ENCODE data around the gene DUSP5. TPM values are rescaled to one million over a fixed set of nuclear protein-coding genes. Genes with fewer than 3 reads are reported as not detected.

The DUSP5 gene
- total RNA-seq, 1 experiment from 2014 or later = 137 TPM

DNA sequence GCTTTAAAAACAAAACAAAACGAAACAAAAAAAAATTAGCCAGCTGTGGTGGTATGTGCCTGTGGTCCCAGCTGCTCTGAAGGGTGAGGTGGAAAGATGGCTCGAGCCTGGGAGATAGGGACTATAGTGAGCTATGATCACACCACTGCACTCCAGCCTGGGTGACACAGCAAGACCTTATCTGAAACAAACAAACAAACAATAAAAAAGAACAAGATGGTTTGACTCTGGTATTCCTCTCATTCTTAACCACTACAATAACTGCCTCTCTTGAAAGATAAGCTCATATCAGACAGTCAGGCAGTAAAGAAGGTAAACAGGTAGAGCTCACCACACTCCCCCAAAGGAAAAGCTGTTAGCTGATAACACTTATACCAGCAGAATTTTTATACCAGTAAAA is 14.1 kb upstream of the DUSP5 start:
- no peaks in the 10 kb centered on the region for H3K9me3 ChIP-seq (ENCODE audit: control insufficient read depth in 1 of 2, insufficient read depth in 1 of 2, low read depth in 1 of 2, low read length in 2 of 2)
- peaks cover 17 to 40% of the 10 kb centered on the region in 2 experiments for H3K4me1 ChIP-seq (ENCODE audit: control insufficient read depth in 1 of 2, insufficient read depth in 2 of 2, low read length in 2 of 2)
- H3K4me3 ChIP-seq (replicated peaks in 1 of 2; ENCODE audit: low read depth in 1 of 2, low read length in 2 of 2) = no peak overlapping the region
- ChIA-PET CTCF (interaction anchor here (1.0 kb wide), 1 partner anchor 11 kb away, joined by 3 read pairs; no protein-coding TSS in a partner anchor), RAD21 (ENCODE audit: low non-redundant PET in 1 of 2, low total read pairs in 2 of 2, uncharacterized antibody in 2 of 2, unreplicated experiment in 2 of 2) (no interaction called here), POLR2A (interaction anchor here (0.7 to 1.8 kb wide), 5 partner anchors 12 to 85 kb away, joined by 3 to 5 read pairs (median 4); no protein-coding TSS in a partner anchor)
- TF ChIP-seq ZNF274 (IDR thresholded peaks at IDR 0.05; ENCODE audit: low read depth, low read length) (no peak), EGR1 (IDR thresholded peaks at IDR 0.05; ENCODE audit: low read depth) (no peak), SRF (IDR thresholded peaks at IDR 0.05; ENCODE audit: low read depth) (no peak), POLR2A (IDR thresholded peaks at IDR 0.05; ENCODE audit: borderline replicate concordance, extremely low read depth, insufficient read depth, insufficient read length) (no peak)
- TF ChIP-seq, protein P1, sequence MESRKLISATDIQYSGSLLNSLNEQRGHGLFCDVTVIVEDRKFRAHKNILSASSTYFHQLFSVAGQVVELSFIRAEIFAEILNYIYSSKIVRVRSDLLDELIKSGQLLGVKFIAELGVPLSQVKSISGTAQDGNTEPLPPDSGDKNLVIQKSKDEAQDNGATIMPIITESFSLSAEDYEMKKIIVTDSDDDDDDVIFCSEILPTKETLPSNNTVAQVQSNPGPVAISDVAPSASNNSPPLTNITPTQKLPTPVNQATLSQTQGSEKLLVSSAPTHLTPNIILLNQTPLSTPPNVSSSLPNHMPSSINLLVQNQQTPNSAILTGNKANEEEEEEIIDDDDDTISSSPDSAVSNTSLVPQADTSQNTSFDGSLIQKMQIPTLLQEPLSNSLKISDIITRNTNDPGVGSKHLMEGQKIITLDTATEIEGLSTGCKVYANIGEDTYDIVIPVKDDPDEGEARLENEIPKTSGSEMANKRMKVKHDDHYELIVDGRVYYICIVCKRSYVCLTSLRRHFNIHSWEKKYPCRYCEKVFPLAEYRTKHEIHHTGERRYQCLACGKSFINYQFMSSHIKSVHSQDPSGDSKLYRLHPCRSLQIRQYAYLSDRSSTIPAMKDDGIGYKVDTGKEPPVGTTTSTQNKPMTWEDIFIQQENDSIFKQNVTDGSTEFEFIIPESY (IDR thresholded peaks at IDR 0.05; ENCODE audit: extremely low read depth, insufficient replicate concordance, low read length) = no peak
- TF ChIP-seq, protein P2, sequence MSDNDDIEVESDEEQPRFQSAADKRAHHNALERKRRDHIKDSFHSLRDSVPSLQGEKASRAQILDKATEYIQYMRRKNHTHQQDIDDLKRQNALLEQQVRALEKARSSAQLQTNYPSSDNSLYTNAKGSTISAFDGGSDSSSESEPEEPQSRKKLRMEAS (IDR thresholded peaks at IDR 0.05) = no peak
- no peak overlapping the region for H2AFZ ChIP-seq (ENCODE audit: low read depth, low read length, poor library complexity, severe bottlenecking)
- intact Hi-C loops (cut with micrococcal nuclease) = no loop called here
- no peak for DNase-seq (ENCODE audit: low read depth, low spot score)
- no TSS peak for BruUV-seq (replicated peaks)
- H3K36me3 ChIP-seq (ENCODE audit: control insufficient read depth in 1 of 2, insufficient read depth in 2 of 2, low read length in 2 of 2) = no peaks in the 10 kb centered on the region
- no peak for ATAC-seq
- no peaks in the 10 kb centered on the region for H3K27me3 ChIP-seq (ENCODE audit: insufficient read depth, low read length)
- H3K4me2 ChIP-seq (ENCODE audit: low read length) = no peak overlapping the region
- no peaks in the 10 kb centered on the region for H3K9me2 ChIP-seq (ENCODE audit: insufficient read depth)
- no peaks in the 10 kb centered on the region for H3K79me2 ChIP-seq (ENCODE audit: insufficient read depth, low read length)
- H3K27ac ChIP-seq (ENCODE audit: low read depth, low read length) = no peak overlapping the region
- H3K9ac ChIP-seq (ENCODE audit: low read length) = no peak overlapping the region
- H4K20me1 ChIP-seq (ENCODE audit: insufficient read depth) = no peaks in the 10 kb centered on the region

DNA sequence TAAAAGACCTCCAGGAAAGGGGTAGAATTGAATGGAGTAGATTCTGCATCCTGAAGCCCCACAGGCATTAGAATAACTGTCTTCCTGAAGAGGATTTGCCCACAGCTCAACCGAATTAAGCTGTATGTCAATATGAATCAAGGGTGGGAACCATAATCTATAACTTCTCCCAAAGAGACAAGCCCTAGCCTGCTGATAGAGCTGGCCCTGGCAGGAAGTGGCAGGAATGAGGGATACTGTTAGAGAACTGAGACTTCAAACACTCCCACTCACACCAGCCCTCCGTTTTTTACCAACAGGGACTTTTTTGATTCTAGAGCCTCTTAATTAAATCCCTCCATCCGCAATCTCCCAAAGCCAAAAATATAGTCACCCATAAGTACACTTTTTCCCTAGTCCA is 12.2 kb upstream of the DUSP5 start:
- H3K4me1 ChIP-seq (ENCODE audit: control insufficient read depth in 1 of 2, insufficient read depth in 2 of 2, low read length in 2 of 2) = peaks cover 13 to 37% of the 10 kb centered on the region in 2 experiments
- CTCF ChIA-PET = no interaction called here
- H3K9me2 ChIP-seq (ENCODE audit: insufficient read depth) = no peaks in the 10 kb centered on the region
- H3K27me3 ChIP-seq (ENCODE audit: insufficient read depth, low read length) = no peaks in the 10 kb centered on the region
- RAD21 ChIA-PET (ENCODE audit: low non-redundant PET in 1 of 2, low total read pairs in 2 of 2, uncharacterized antibody in 2 of 2, unreplicated experiment in 2 of 2) = no interaction called here
- no peak overlapping the region for H3K27ac ChIP-seq (ENCODE audit: low read depth, low read length)
- H3K79me2 ChIP-seq (ENCODE audit: insufficient read depth, low read length) = no peaks in the 10 kb centered on the region
- no peaks in the 10 kb centered on the region for H3K9me3 ChIP-seq (ENCODE audit: control insufficient read depth in 1 of 2, insufficient read depth in 1 of 2, low read depth in 1 of 2, low read length in 2 of 2)
- H3K4me2 ChIP-seq (ENCODE audit: low read length) = no peak overlapping the region
- no peak overlapping the region for H3K9ac ChIP-seq (ENCODE audit: low read length)
- H2AFZ ChIP-seq (ENCODE audit: low read depth, low read length, poor library complexity, severe bottlenecking) = no peak overlapping the region
- DNase-seq (ENCODE audit: low read depth, low spot score) = no peak
- H3K4me3 ChIP-seq (replicated peaks in 1 of 2; ENCODE audit: low read depth in 1 of 2, low read length in 2 of 2) = no peak overlapping the region
- ATAC-seq = no peak
- no TSS peak for BruUV-seq (replicated peaks)
- POLR2A ChIA-PET = interaction anchor here (0.7 to 3.2 kb wide), 5 partner anchors 11 to 1194 kb away, joined by 3 to 9 read pairs (median 3); no protein-coding TSS in a partner anchor
- intact Hi-C loops (cut with micrococcal nuclease) = no loop called here
- H3K36me3 ChIP-seq (ENCODE audit: control insufficient read depth in 1 of 2, insufficient read depth in 2 of 2, low read length in 2 of 2) = no peaks in the 10 kb centered on the region
- H4K20me1 ChIP-seq (ENCODE audit: insufficient read depth) = no peaks in the 10 kb centered on the region
- TF ChIP-seq TCF7L2 (IDR thresholded peaks at IDR 0.05; ENCODE audit: borderline replicate concordance, extremely low read depth, insufficient read depth, insufficient read length) (no peak), CEBPB (IDR thresholded peaks at IDR 0.05; ENCODE audit: low read depth) (no peak), POLR2A (IDR thresholded peaks at IDR 0.05; ENCODE audit: borderline replicate concordance, extremely low read depth, insufficient read depth, insufficient read length) (no peak), ZFX (IDR thresholded peaks at IDR 0.05) (no peak), SP1 (IDR thresholded peaks at IDR 0.05; ENCODE audit: low read depth) (no peak), CBX3 (IDR thresholded peaks at IDR 0.05; ENCODE audit: low read depth) (no peak), ELF1 (IDR thresholded peaks at IDR 0.05; ENCODE audit: borderline replicate concordance, low read depth) (no peak)
- TF ChIP-seq, protein P3, sequence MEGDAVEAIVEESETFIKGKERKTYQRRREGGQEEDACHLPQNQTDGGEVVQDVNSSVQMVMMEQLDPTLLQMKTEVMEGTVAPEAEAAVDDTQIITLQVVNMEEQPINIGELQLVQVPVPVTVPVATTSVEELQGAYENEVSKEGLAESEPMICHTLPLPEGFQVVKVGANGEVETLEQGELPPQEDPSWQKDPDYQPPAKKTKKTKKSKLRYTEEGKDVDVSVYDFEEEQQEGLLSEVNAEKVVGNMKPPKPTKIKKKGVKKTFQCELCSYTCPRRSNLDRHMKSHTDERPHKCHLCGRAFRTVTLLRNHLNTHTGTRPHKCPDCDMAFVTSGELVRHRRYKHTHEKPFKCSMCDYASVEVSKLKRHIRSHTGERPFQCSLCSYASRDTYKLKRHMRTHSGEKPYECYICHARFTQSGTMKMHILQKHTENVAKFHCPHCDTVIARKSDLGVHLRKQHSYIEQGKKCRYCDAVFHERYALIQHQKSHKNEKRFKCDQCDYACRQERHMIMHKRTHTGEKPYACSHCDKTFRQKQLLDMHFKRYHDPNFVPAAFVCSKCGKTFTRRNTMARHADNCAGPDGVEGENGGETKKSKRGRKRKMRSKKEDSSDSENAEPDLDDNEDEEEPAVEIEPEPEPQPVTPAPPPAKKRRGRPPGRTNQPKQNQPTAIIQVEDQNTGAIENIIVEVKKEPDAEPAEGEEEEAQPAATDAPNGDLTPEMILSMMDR (IDR thresholded peaks at IDR 0.05 in 2 of 3, conservative IDR thresholded peaks at IDR 0.05 in 1 of 3; ENCODE audit: borderline replicate concordance in 1 of 3, insufficient read depth in 1 of 3, low read depth in 2 of 3, low read length in 2 of 3) = no peak

All from HCT116 (cell line).